Ureter (tissue), 1 donor: ENCODE results near the gene ATE1. TPM values are rescaled to one million over a fixed set of nuclear protein-coding genes. Genes with fewer than 3 reads are reported as not detected.
"Not testable (repeated sequence)": the region's sequence is repeated elsewhere in the genome, so short reads cannot be mapped to it uniquely, and the experiment has no call there.

Experiments used
- DNase-seq: peaks from one replicate; pipeline ENCODE4 v3.0.0-alpha.2; 2020; ENCODE audit warnings: low spot score
- total RNA-seq: library from RNA; stranded (reverse); gene quantifications from one replicate; pipeline ENCODE4 v1.2.4, GENCODE V29; 2023
- donor health status: DM: yes; HTN: yes; CAD: no.

ATE1 gene
- total RNA-seq, 1 donor from 2014 or later, result 36.0 TPM

- not testable (repeated sequence) for DNase-seq
Measured at GRCh38 chr10:121930268-121931085, 2.6 kb upstream of the ATE1 start.

- DNase-seq, result not testable (repeated sequence)
Measured at GRCh38 chr10:121929585-121930267, 1.9 kb upstream of the ATE1 start.

GRCh38 chr10:121928528-121928884 is 675 bp upstream of the ATE1 start:
- DNase-seq, result no peak

- DNase-seq, result peak; percentile 53
Measured at GRCh38 chr10:121927318-121927840, 452 bp downstream of the ATE1 start.

- DNase-seq, result no peak
Measured at GRCh38 chr10:121926671-121927317, 1.0 kb downstream of the ATE1 start.

- DNase-seq, result no peak
Measured at GRCh38 chr10:121926157-121926556, 1.7 kb downstream of the ATE1 start.

- DNase-seq, result no peak
Measured at GRCh38 chr10:121921238-121921931, 6.4 kb downstream of the ATE1 start.

GRCh38 chr10:121919666-121920065 is 8.2 kb downstream of the ATE1 start:
- DNase-seq, result no peak

GRCh38 chr10:121918800-121919199 is 9.0 kb downstream of the ATE1 start:
- not testable (repeated sequence) for DNase-seq

GRCh38 chr10:121914661-121915060 is 13.2 kb downstream of the ATE1 start:
- DNase-seq, result no peak

- no peak for DNase-seq
Measured at GRCh38 chr10:121911421-121911697, 16.5 kb downstream of the ATE1 start.

GRCh38 chr10:121910673-121911420 is 17.0 kb downstream of the ATE1 start:
- DNase-seq, result no peak

GRCh38 chr10:121904888-121905287 is 22.9 kb downstream of the ATE1 start:
- DNase-seq, result no peak

GRCh38 chr10:121900443-121901174 is 27.2 kb downstream of the ATE1 start:
- no peak for DNase-seq

GRCh38 chr10:121899727-121900126 is 28.1 kb downstream of the ATE1 start:
- DNase-seq, result no peak

- DNase-seq, result no peak
Measured at GRCh38 chr10:121891103-121891502, 36.7 kb downstream of the ATE1 start.

- no peak for DNase-seq
Measured at GRCh38 chr10:121889212-121889611, 38.6 kb downstream of the ATE1 start.

- DNase-seq, result peak; percentile 56
Measured at GRCh38 chr10:121886997-121887622, 40.7 kb downstream of the ATE1 start.

- no peak for DNase-seq
Measured at GRCh38 chr10:121886181-121886580, 41.6 kb downstream of the ATE1 start.

GRCh38 chr10:121880895-121881294 is 46.9 kb downstream of the ATE1 start:
- DNase-seq, result no peak
